Measurements from ENCODE around the gene OR51E2.

OR51E2 gene

GRCh38 chr11:4664183-4664582 lies 33.5 kb downstream of the OR51E2 start:
- no peak for DNase-seq (ENCODE audit: low read depth in 2 of 2)

GRCh38 chr11:4662876-4663275 lies 34.8 kb downstream of the OR51E2 start:
- DNase-seq (ENCODE audit: low read depth in 2 of 2): no peak

- no peak for DNase-seq (ENCODE audit: low read depth in 2 of 2)
Observed at GRCh38 chr11:4658629-4659445, 38.8 kb downstream of the OR51E2 start.

- no peak for DNase-seq (ENCODE audit: low read depth in 2 of 2)
Observed at GRCh38 chr11:4654635-4655369, 42.9 kb downstream of the OR51E2 start.

GRCh38 chr11:4647766-4648165 lies 49.9 kb downstream of the OR51E2 start:
- DNase-seq (ENCODE audit: low read depth in 2 of 2): no peak

GRCh38 chr11:4645974-4646373 lies 51.7 kb downstream of the OR51E2 start:
- DNase-seq (ENCODE audit: low read depth in 2 of 2): no peak

- DNase-seq (ENCODE audit: low read depth in 2 of 2): no peak
Observed at GRCh38 chr11:4644233-4644632, 53.4 kb downstream of the OR51E2 start.

GRCh38 chr11:4643682-4644081 lies 54.0 kb downstream of the OR51E2 start, which contains the start of gene OR51E1:
OR51E1 (plus strand) TSS chr11:4643982; CDS start chr11:4652527, 8,545 bp downstream.
- DNase-seq (ENCODE audit: low read depth in 2 of 2): no peak

GRCh38 chr11:4643076-4643475 lies 54.6 kb downstream of the OR51E2 start:
- no peak for DNase-seq (ENCODE audit: low read depth in 2 of 2)

GRCh38 chr11:4642043-4642442 lies 55.6 kb downstream of the OR51E2 start:
- no peak for DNase-seq (ENCODE audit: low read depth in 2 of 2)

- DNase-seq (ENCODE audit: low read depth in 2 of 2): no peak
Observed at GRCh38 chr11:4641501-4641900, 56.2 kb downstream of the OR51E2 start.

GRCh38 chr11:4639931-4640330 lies 57.7 kb downstream of the OR51E2 start:
- DNase-seq (ENCODE audit: low read depth in 2 of 2): no peak

GRCh38 chr11:4637662-4638047 lies 60.0 kb downstream of the OR51E2 start:
- DNase-seq (ENCODE audit: low read depth in 2 of 2): no peak

GRCh38 chr11:4636962-4637661 lies 60.5 kb downstream of the OR51E2 start, which contains the start of gene OR51D1:
OR51D1 (plus strand) TSS chr11:4637477; CDS start chr11:4639791, 2,314 bp downstream.
- peak; percentile 48 to 56 for DNase-seq (ENCODE audit: low read depth in 2 of 2)

GRCh38 chr11:4636136-4636535 lies 61.5 kb downstream of the OR51E2 start:
- no peak for DNase-seq (ENCODE audit: low read depth in 2 of 2)

All from activated CD4-positive, alpha-beta T cell treated with anti-CD3 and anti-CD28 coated beads for 24 hours (primary cell).